ENCODE data around the gene ADARB2. TPM values are rescaled to one million over a fixed set of nuclear protein-coding genes. Genes with fewer than 3 reads are reported as not detected.
A peak's percentile ranks its signal among the peaks of the same experiment; 100 is the strongest.

The ADARB2 gene
- total RNA-seq, 2 donors from 2014 or later: 8.0 to 12.2 TPM

- no peaks in the 10 kb centered on the region for H3K27me3 ChIP-seq
- DNase-seq (no peak), ATAC-seq (no peak)
- no peaks in the 10 kb centered on the region for H3K9me3 ChIP-seq
- 65 to 66% methylated on average over 13 to 14 of the region's 14 CpGs for WGBS, 2 donors
- intact Hi-C loops (cut with DNase I): no loop called here
- no peaks in the 10 kb centered on the region for H3K36me3 ChIP-seq (replicated peaks in 1 of 2; ENCODE audit: insufficient read depth in 1 of 2, low read depth in 2 of 2)
- no peak for TF ChIP-seq POLR2A (IDR thresholded peaks at IDR 0.05)
- no peak for TF ChIP-seq CTCF (IDR thresholded peaks at IDR 0.05)
- no peak overlapping the region for H3K4me3 ChIP-seq
- H3K27ac ChIP-seq: no peak overlapping the region
- no peaks in the 10 kb centered on the region for H3K4me1 ChIP-seq
Observed at GRCh38 chr10:1661859-1662437, 75.4 kb downstream of the ADARB2 start.

- DNase-seq (no peak), ATAC-seq (no peak)
- intact Hi-C loops (cut with DNase I): no loop called here
- Histone ChIP-seq H3K36me3 (replicated peaks in 1 of 2; ENCODE audit: insufficient read depth in 1 of 2, low read depth in 2 of 2) (no peaks in the 10 kb centered on the region), H3K4me1 (no peaks in the 10 kb centered on the region), H3K4me3 (no peak overlapping the region), H3K27ac (peak overlapping the region in 1 of 4 donors; percentile 24), H3K9me3 (no peaks in the 10 kb centered on the region), H3K27me3 (no peaks in the 10 kb centered on the region)
- TF ChIP-seq CTCF (IDR thresholded peaks at IDR 0.05) (no peak), POLR2A (IDR thresholded peaks at IDR 0.05) (no peak)
- 62 to 74% methylated on average over 3 of the region's 3 CpGs for WGBS, 2 donors
Observed at GRCh38 chr10:1661416-1661815, 75.9 kb downstream of the ADARB2 start.

GRCh38 chr10:1660815-1661214 is 76.5 kb downstream of the ADARB2 start:
- no peaks in the 10 kb centered on the region for H3K9me3 ChIP-seq
- intact Hi-C loops (cut with DNase I): no loop called here
- no peaks in the 10 kb centered on the region for H3K27me3 ChIP-seq
- WGBS, 2 donors: 14 to 30% methylated on average over 5 of the region's 5 CpGs
- DNase-seq: no peak
- H3K4me1 ChIP-seq: no peaks in the 10 kb centered on the region
- ATAC-seq: peak; percentile 71
- TF ChIP-seq POLR2A (IDR thresholded peaks at IDR 0.05) (no peak), CTCF (IDR thresholded peaks at IDR 0.05) (no peak)
- no peak overlapping the region for H3K4me3 ChIP-seq
- peak overlapping the region in 1 of 4 donors; percentile 24 for H3K27ac ChIP-seq
- H3K36me3 ChIP-seq (replicated peaks in 1 of 2; ENCODE audit: insufficient read depth in 1 of 2, low read depth in 2 of 2): no peaks in the 10 kb centered on the region

GRCh38 chr10:1660386-1660785 is 76.9 kb downstream of the ADARB2 start:
- no peaks in the 10 kb centered on the region for H3K36me3 ChIP-seq (replicated peaks in 1 of 2; ENCODE audit: insufficient read depth in 1 of 2, low read depth in 2 of 2)
- H3K27ac ChIP-seq: no peak overlapping the region
- no peaks in the 10 kb centered on the region for H3K27me3 ChIP-seq
- H3K9me3 ChIP-seq: no peaks in the 10 kb centered on the region
- no peak for DNase-seq
- H3K4me1 ChIP-seq: peaks cover 4% of the 10 kb centered on the region
- intact Hi-C loops (cut with DNase I): no loop called here
- no peak overlapping the region for H3K4me3 ChIP-seq
- TF ChIP-seq CTCF (IDR thresholded peaks at IDR 0.05): no peak
- ATAC-seq: no peak
- 61% methylated on average over 7 of the region's 7 CpGs for WGBS, 2 donors

- Histone ChIP-seq H3K9me3 (no peaks in the 10 kb centered on the region), H3K27me3 (no peaks in the 10 kb centered on the region), H3K4me1 (peaks cover 12% of the 10 kb centered on the region), H3K36me3 (replicated peaks in 1 of 2; ENCODE audit: insufficient read depth in 1 of 2, low read depth in 2 of 2) (no peaks in the 10 kb centered on the region), H3K4me3 (no peak overlapping the region), H3K27ac (no peak overlapping the region)
- ATAC-seq (no peak), DNase-seq (no peak)
- TF ChIP-seq POLR2A (IDR thresholded peaks at IDR 0.05): no peak
- no peak for TF ChIP-seq CTCF (IDR thresholded peaks at IDR 0.05)
- WGBS, 2 donors: 77 to 81% methylated on average over 21 of the region's 21 CpGs
- intact Hi-C loops (cut with DNase I): no loop called here
Observed at GRCh38 chr10:1659221-1659791, 78.0 kb downstream of the ADARB2 start.
